Measurements from ENCODE around the gene ERCC1.
A peak's percentile ranks its signal among the peaks of the same experiment; 100 is the strongest.

Gene ERCC1

GRCh38 chr19:45423589-45424190 is at the start of gene ERCC1:
Gene ERCC1 (minus strand): TSS chr19:45423917. CDS start chr19:45423374, 543 bp downstream.
- peak; percentile 97 for DNase-seq

- DNase-seq = no peak
Measured at GRCh38 chr19:45473367-45473681, 49.6 kb upstream of the ERCC1 start.

DNA sequence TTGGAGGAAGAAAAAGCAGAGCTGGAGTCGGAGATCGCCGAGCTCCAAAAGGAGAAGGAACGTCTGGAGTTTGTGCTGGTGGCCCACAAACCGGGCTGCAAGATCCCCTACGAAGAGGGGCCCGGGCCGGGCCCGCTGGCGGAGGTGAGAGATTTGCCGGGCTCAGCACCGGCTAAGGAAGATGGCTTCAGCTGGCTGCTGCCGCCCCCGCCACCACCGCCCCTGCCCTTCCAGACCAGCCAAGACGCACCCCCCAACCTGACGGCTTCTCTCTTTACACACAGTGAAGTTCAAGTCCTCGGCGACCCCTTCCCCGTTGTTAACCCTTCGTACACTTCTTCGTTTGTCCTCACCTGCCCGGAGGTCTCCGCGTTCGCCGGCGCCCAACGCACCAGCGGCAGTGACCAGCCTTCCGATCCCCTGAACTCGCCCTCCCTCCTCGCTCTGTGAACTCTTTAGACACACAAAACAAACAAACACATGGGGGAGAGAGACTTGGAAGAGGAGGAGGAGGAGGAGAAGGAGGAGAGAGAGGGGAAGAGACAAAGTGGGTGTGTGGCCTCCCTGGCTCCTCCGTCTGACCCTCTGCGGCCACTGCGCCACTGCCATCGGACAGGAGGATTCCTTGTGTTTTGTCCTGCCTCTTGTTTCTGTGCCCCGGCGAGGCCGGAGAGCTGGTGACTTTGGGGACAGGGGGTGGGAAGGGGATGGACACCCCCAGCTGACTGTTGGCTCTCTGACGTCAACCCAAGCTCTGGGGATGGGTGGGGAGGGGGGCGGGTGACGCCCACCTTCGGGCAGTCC is 49.0 kb upstream of the ERCC1 start:
- no peak for DNase-seq

DNA sequence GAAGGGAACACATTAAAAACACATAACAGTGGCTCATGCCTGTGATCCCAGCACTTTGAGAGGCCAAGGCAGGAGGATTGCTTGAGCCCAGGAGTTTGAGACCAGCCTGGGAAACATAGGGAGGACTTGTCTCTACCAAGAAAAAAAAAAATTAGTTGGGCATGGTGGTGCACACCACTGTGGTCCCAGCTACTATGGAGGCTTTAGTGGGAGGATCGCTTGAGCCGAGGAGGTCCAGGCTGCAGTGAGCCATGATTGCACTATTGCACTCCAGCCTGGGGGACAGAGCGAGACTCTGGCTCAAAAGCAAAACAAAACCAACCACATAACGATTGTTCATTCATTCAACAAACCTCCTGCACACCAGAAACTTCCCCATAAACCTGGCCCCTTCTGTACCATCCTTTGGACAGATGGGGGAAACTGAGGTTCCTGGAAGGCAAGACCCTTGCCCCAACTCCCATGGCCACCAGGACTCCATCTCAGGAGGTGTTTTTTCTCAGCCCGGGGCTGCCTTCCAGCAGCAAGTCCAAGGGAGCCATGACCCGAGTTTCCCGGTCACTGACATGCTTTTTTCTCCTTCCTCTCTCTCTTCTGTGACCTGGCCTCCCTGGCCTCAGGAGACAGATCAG is 48.3 kb upstream of the ERCC1 start:
- no peak for DNase-seq

DNA sequence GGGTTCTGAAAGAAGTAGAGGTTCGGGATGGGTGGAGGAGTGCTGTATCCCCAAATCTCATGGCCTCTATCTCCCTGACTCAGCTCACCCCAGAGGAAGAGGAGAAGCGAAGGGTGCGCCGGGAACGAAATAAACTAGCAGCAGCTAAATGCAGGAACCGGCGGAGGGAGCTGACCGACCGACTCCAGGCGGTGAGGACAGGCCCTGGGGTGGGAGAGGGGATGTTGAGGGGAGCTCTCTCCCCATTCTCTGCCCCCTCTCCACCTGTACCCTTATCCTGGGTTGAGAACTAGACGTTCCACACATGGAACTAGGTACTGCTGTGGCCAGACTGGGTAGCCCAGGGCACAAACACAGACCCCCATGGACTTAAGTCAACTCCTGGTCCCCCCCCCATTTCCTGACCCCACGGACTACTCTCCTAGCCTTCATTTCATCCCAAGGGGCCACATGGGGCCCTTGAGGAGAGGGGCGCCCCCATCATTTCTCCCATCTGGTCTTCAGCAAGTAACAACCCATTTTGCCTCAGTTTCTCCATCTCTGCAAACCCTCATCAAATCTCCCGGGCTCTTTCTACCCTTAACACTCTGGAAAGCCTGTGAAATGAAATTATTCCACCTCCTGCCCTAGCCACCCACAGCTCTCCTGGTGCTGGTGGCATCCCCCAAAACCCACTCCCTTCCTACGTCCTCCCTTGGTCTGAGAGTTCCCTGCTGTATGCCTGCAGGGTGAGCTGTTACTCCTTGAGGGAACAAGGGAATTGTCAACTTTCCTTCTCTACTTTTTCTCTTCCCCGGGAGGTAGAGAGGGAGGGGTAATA is 47.6 kb upstream of the ERCC1 start:
- no peak for DNase-seq

GRCh38 chr19:45470762-45471081 is 47.0 kb upstream of the ERCC1 start:
- DNase-seq = no peak

- DNase-seq = no peak
Measured at GRCh38 chr19:45469945-45470761, 46.4 kb upstream of the ERCC1 start.

- peak; percentile 90 to 95 for DNase-seq
Measured at GRCh38 chr19:45469132-45469944, 45.6 kb upstream of the ERCC1 start.

GRCh38 chr19:45468803-45469131 is 45.0 kb upstream of the ERCC1 start:
- no peak for DNase-seq

- no peak for DNase-seq
Measured at GRCh38 chr19:45468159-45468651, 44.5 kb upstream of the ERCC1 start.

- peak; percentile 90 to 92 for DNase-seq
Measured at GRCh38 chr19:45467456-45468158, 43.9 kb upstream of the ERCC1 start, which contains the start of gene FOSB. Gene FOSB (plus strand): TSS chr19:45467996. CDS start chr19:45468587, 591 bp downstream.

DNA sequence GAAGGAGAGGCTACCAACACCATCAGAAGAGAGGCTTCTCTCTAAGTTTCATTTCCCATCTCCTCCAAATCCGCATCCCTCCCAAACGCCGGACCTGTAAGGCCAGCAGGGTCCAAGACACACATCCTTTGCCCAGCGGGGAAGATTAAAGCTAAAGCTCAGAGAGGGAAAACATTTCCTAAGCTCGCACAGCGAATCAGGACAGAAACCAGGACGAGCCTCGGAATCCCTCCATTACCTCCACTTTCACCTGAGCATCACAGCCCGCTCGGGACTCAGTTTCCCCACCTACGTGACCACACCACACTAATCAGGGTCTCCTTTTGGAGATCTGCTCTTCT is 43.4 kb upstream of the ERCC1 start:
- DNase-seq = no peak

- no peak for DNase-seq
Measured at GRCh38 chr19:45464852-45465441, 41.2 kb upstream of the ERCC1 start.

- DNase-seq = no peak
Measured at GRCh38 chr19:45464274-45464673, 40.6 kb upstream of the ERCC1 start.

DNA sequence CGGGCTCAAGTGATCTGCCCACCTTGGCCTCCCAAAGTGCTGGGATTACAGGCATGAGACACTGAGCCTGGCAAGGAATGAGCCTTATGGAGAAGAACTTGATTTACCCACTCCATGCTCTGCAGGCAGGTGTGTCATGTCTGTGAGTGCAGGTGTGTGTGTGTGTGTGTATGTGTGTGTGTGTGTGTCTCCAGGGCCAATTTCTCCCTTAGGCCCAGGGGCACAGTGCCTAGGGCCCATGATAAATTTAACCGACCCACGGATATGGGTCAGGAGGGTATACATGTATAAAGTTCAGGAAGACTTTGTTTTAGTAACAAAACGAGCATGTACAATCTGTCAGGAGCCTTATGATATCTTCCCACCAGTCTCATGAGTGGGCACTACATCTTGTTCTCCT is 39.5 kb upstream of the ERCC1 start:
- no peak for DNase-seq

- DNase-seq = no peak
Measured at GRCh38 chr19:45462174-45462573, 38.5 kb upstream of the ERCC1 start.

- DNase-seq = no peak
Measured at GRCh38 chr19:45460807-45461347, 37.2 kb upstream of the ERCC1 start.

DNA sequence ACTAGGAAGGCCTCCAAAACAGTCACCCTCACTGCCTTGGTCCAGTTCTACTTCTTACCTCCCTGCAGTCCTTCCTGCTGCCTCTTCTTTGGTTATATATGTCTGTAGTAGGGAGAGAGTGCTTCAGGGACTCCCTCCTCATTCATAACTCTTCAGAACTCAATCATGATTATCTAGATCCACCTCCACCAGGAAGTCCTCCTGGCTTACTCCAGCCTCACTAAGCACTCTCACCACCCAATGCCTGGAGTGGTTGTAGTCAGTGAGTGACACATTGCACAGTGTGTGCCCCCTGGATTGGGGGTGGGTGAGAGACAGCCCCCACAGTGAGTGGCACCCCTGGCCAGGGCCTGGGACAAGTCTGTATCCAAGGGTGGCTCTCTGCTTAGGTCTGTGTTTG is 34.1 kb upstream of the ERCC1 start:
- no peak for DNase-seq

- DNase-seq = no peak
Measured at GRCh38 chr19:45456500-45456815, 32.7 kb upstream of the ERCC1 start.

DNA sequence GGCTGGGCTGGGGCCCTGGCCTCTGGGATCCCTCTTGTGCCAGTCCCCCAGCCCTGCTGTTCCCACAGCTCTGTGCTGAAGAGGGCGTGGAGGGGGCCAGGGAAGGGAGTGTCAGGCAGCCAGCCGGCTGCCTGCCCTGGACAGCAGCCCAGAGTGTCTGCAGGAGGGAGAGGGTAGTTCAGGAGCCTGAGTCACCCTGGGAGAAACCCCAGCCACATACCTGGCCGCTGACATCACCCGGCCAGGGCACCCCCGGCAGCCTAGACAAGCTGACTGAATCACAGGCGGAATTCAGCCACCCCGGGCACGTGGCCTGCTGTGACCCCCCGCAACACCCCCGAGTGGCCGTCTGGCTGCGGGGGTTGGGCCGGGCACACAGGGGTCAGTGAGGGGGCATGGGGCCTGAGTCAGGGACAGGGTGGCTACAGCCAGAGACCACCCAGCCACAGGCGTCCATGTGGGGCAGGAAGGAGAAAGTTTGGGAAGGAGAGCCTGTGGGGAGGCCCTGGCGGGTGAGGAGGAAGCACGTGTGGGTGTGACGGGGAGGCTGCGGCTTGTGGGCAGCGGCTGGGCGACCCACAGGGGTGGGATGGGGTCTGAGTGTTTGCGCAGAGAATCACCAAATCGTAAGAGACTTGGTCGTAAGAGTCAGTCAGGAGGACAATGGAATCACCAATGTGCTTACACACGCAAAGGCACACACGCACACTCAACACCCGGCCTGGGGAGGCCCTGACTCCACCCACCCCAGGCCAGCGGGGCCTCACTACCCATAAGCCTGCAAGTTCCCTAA is 32.2 kb upstream of the ERCC1 start:
- DNase-seq = peak in 1 of 2 experiments; percentile 49

Data from NCI-H2081 (cell line).